CD14-positive monocyte (primary cell): ENCODE measurements around the gene RBM44. TPM values are rescaled to one million over a fixed set of nuclear protein-coding genes. Genes with fewer than 3 reads are reported as not detected.

Experiments used
- DNase-seq, 3 donors: peaks; one replicate each; pipeline ENCODE4 v3.0.0-alpha.2; 2011 to 2022
- H2AFZ ChIP-seq: 2 replicates; pipeline ENCODE4 v1.6.0; 2012; ENCODE audit warnings: mild to moderate bottlenecking, low read depth, low read length, inconsistent platforms; ENCODE audit not compliant: insufficient read depth, poor library complexity, severe bottlenecking
- H3K27ac ChIP-seq, 2 donors: 1 replicate in 1 of 2; 2 replicates in 1 of 2; pipeline ENCODE4 v1.5.1; 2012 to 2013; ENCODE audit warnings: low read length in 2 of 2, control low read depth in 1 of 2, inconsistent platforms in 1 of 2, low read depth in 1 of 2, mild to moderate bottlenecking in 1 of 2
- H3K27me3 ChIP-seq, 2 donors: one replicate each; pipeline versions ENCODE4 v1.6.0 to v1.6.1; 2011 to 2013; ENCODE audit warnings: low read length in 2 of 2; ENCODE audit not compliant: control insufficient read depth in 2 of 2, insufficient read depth in 2 of 2
- H3K36me3 ChIP-seq, 2 donors: replicated peaks in 1 of 2; 1 replicate in 1 of 2; 2 replicates in 1 of 2; pipeline versions ENCODE4 v1.5.1 to v1.6.1; 2012 to 2013; ENCODE audit warnings: low read length in 2 of 2, control low read depth in 1 of 2, inconsistent platforms in 1 of 2, mild to moderate bottlenecking in 1 of 2; ENCODE audit not compliant: insufficient read depth in 2 of 2, control insufficient read depth in 1 of 2
- H3K4me1 ChIP-seq, 2 donors: 1 replicate in 1 of 2; 2 replicates in 1 of 2; pipeline versions ENCODE4 v1.5.1 to v1.6.1; 2012 to 2013; ENCODE audit warnings: low read length in 2 of 2, control low read depth in 1 of 2, inconsistent platforms in 1 of 2, mild to moderate bottlenecking in 1 of 2, moderate library complexity in 1 of 2; ENCODE audit not compliant: insufficient read depth in 2 of 2, control insufficient read depth in 1 of 2
- H3K4me2 ChIP-seq: replicated peaks from 2 replicates; pipeline ENCODE3; 2012; ENCODE audit warnings: low read length, moderate library complexity, mild to moderate bottlenecking; ENCODE audit not compliant: poor library complexity, severe bottlenecking; ENCODE audit errors: extremely low read depth
- H3K4me3 ChIP-seq, 3 experiments: fragments of 200-600 bp in 1 of 3; sonication (generic) in 1 of 3; replicated peaks in 1 of 3; 1 replicate in 2 of 3; 2 replicates in 1 of 3; pipeline ENCODE4 v1.5.1; 2011 to 2013; ENCODE audit warnings: low read length in 3 of 3, mild to moderate bottlenecking in 3 of 3, control low read depth in 2 of 3, low read depth in 2 of 3, inconsistent platforms in 1 of 3, moderate library complexity in 1 of 3
- H3K79me2 ChIP-seq: 2 replicates; pipeline ENCODE4 v1.6.0; 2012; ENCODE audit warnings: mild to moderate bottlenecking, control low read depth, inconsistent platforms, low read length, moderate library complexity; ENCODE audit not compliant: insufficient read depth
- H3K9ac ChIP-seq: 2 replicates; pipeline ENCODE4 v1.6.0; 2017; ENCODE audit warnings: low read length, mild to moderate bottlenecking; ENCODE audit not compliant: insufficient read depth, poor library complexity, severe bottlenecking
- H3K9me3 ChIP-seq, 2 donors: replicated peaks in 1 of 2; 1 replicate in 1 of 2; 2 replicates in 1 of 2; pipeline versions ENCODE4 v1.5.1 to v1.6.1; 2012 to 2013; ENCODE audit warnings: low read length in 2 of 2, control low read depth in 1 of 2; ENCODE audit not compliant: control insufficient read depth in 1 of 2, insufficient read depth in 1 of 2
- H4K20me1 ChIP-seq: 2 replicates; pipeline ENCODE4 v1.6.0; 2012; ENCODE audit warnings: mild to moderate bottlenecking, low read length, control low read depth, moderate library complexity; ENCODE audit not compliant: insufficient read depth
- H3K27ac Mint-ChIP-seq, 7 donors: one replicate each; pipeline ENCODE4 v1.8.0; 2020; ENCODE audit warnings: mild to moderate bottlenecking in 7 of 7, mixed read lengths in 7 of 7, moderate library complexity in 6 of 7, inconsistent platforms in 2 of 7
- H3K27me3 Mint-ChIP-seq, 3 donors: one replicate each; pipeline ENCODE4 v1.8.0; 2021 to 2022; ENCODE audit warnings: low read depth in 3 of 3, mild to moderate bottlenecking in 3 of 3, mixed read lengths in 3 of 3, moderate library complexity in 3 of 3, inconsistent platforms in 1 of 3
- H3K36me3 Mint-ChIP-seq, 2 donors: one replicate each; pipeline ENCODE4 v1.8.0; 2020; ENCODE audit warnings: mixed read lengths in 2 of 2, inconsistent platforms in 1 of 2, mild to moderate bottlenecking in 1 of 2
- H3K4me1 Mint-ChIP-seq: one replicate; pipeline ENCODE4 v1.8.0; 2020; ENCODE audit warnings: mild to moderate bottlenecking, mixed read lengths
- H3K4me3 Mint-ChIP-seq, 2 donors: one replicate each; pipeline ENCODE4 v1.8.0; 2020; ENCODE audit warnings: mild to moderate bottlenecking in 2 of 2, mixed read lengths in 2 of 2, moderate library complexity in 1 of 2
- H3K9me3 Mint-ChIP-seq, 7 donors: one replicate each; pipeline ENCODE4 v1.8.0; 2020 to 2022; ENCODE audit warnings: mixed read lengths in 7 of 7, mild to moderate bottlenecking in 6 of 7, moderate library complexity in 6 of 7, inconsistent platforms in 2 of 7
- WGBS: methylation state at CpG from one replicate; pipeline ENCODE4 v1.1.5; 2013; ENCODE audit warnings: missing lambda C conversion rate; ENCODE audit not compliant: insufficient coverage; 5-methylcytosine and 5-hydroxymethylcytosine counted together
- intact Hi-C, 2 donors: fragments of 100-400 bp; cut with micrococcal nuclease; formaldehyde crosslinking; loops; one replicate each; pipeline versions ENCODE4 v1.15.0 to v1.15.1; 2023
- polyA plus RNA-seq, 3 donors: library from polyadenylated mRNA; depleted of rRNA in 1 of 3; unstranded in 2 of 3; stranded (reverse) in 1 of 3; fragments of 300-500 nt in 2 of 3; fragments of >200 nt in 1 of 3; fragmentation: Illumina TruSeq in 2 of 3; gene quantifications; 1 replicate in 2 of 3; 2 replicates in 1 of 3; pipeline ENCODE4 v1.2.3, GENCODE V29; 2012 to 2021
- TF ChIP-seq, protein P1 (sequence below): fragments of 200-600 bp; IDR thresholded peaks from one replicate; pipeline ENCODE4 v1.8.0; 2022; ENCODE audit warnings: antibody characterized with exemption, mild to moderate bottlenecking

RBM44 gene
- polyA plus RNA-seq, 3 donors = 0.07 to 1.5 TPM; not detected in 1

DNA sequence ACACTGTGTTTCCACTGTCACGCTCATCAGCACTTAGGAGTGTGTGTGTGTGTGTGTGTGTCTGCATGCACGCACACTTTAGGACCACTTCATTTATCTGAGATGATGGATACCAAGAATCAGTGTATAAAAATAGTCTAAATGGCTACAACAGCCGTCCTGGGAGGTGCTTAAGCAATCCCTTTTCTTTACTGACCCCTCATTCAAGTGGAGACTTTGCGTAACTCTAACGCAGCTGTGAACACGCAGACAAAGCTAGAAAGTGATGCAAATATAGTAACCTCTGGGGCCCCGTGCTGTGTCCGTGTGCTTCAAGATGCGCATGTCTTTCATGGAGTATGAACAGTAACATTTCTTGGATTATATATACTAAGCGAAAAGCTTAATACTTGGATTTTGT is 40.4 kb upstream of the RBM44 start:
- no peak overlapping the region for H2AFZ ChIP-seq
- peaks cover 97% of the 10 kb centered on the region for H4K20me1 ChIP-seq
- H3K4me1 ChIP-seq = no peaks in the 10 kb centered on the region
- H3K36me3 ChIP-seq = peaks cover 99% of the 10 kb centered on the region in 2 donors
- H3K27me3 ChIP-seq = no peaks in the 10 kb centered on the region
- H3K79me2 ChIP-seq = peaks cover 14% of the 10 kb centered on the region
- TF ChIP-seq, protein P1, sequence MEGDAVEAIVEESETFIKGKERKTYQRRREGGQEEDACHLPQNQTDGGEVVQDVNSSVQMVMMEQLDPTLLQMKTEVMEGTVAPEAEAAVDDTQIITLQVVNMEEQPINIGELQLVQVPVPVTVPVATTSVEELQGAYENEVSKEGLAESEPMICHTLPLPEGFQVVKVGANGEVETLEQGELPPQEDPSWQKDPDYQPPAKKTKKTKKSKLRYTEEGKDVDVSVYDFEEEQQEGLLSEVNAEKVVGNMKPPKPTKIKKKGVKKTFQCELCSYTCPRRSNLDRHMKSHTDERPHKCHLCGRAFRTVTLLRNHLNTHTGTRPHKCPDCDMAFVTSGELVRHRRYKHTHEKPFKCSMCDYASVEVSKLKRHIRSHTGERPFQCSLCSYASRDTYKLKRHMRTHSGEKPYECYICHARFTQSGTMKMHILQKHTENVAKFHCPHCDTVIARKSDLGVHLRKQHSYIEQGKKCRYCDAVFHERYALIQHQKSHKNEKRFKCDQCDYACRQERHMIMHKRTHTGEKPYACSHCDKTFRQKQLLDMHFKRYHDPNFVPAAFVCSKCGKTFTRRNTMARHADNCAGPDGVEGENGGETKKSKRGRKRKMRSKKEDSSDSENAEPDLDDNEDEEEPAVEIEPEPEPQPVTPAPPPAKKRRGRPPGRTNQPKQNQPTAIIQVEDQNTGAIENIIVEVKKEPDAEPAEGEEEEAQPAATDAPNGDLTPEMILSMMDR = no peak
- H3K27ac ChIP-seq = no peak overlapping the region
- Mint-ChIP-seq H3K36me3 (peaks cover 91 to 98% of the 10 kb centered on the region in 2 donors), H3K9me3 (no peaks in the 10 kb centered on the region), H3K4me3 (no peak overlapping the region), H3K27me3 (no peaks in the 10 kb centered on the region), H3K27ac (peak overlapping the region in 1 of 7 donors; percentile 46), H3K4me1 (no peaks in the 10 kb centered on the region)
- intact Hi-C loops = no loop called here
- no peak overlapping the region for H3K4me2 ChIP-seq
- H3K9me3 ChIP-seq = no peaks in the 10 kb centered on the region
- DNase-seq = no peak
- no peak overlapping the region for H3K9ac ChIP-seq
- 87% methylated on average over 7 of the region's 10 CpGs for WGBS
- no peak overlapping the region for H3K4me3 ChIP-seq

DNA sequence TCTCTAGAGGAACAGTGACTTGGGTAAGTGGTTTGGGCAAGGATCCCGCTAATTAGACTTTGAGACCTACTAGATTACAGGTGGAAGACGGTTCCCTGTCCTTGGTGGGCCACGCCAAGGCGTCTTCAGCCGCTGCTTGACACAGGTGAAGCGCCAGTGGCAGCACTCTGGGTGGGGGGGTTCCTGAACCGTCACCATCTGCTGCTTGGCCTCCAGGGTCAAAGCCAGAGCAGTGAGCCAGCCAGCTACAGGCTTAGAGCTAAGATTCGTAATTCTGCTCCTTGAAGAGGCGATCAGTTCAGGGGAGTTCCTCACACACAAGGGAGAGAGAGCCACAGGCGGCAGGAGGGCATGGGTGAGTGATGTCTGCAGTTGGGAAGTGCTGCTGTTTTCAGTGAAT is 39.4 kb upstream of the RBM44 start:
- peaks cover 97 to 99% of the 10 kb centered on the region in 2 donors for H3K36me3 ChIP-seq
- H3K4me2 ChIP-seq = no peak overlapping the region
- no peaks in the 10 kb centered on the region for H3K4me1 ChIP-seq
- no peaks in the 10 kb centered on the region for H3K27me3 ChIP-seq
- H3K79me2 ChIP-seq = peaks cover 11% of the 10 kb centered on the region
- H3K9me3 Mint-ChIP-seq = no peaks in the 10 kb centered on the region
- H3K27ac Mint-ChIP-seq = peak overlapping the region in 2 of 7 donors; percentile 42 to 43
- 97% methylated on average over 7 of the region's 10 CpGs for WGBS
- no peak overlapping the region for H2AFZ ChIP-seq
- no peak for DNase-seq
- TF ChIP-seq, protein P1 = no peak
- no peaks in the 10 kb centered on the region for H3K4me1 Mint-ChIP-seq
- intact Hi-C loops = no loop called here
- peaks cover 97% of the 10 kb centered on the region for H4K20me1 ChIP-seq
- no peak overlapping the region for H3K9ac ChIP-seq
- H3K27ac ChIP-seq = no peak overlapping the region
- H3K9me3 ChIP-seq = no peaks in the 10 kb centered on the region
- H3K36me3 Mint-ChIP-seq = peaks cover 91 to 98% of the 10 kb centered on the region in 2 donors
- H3K27me3 Mint-ChIP-seq = no peaks in the 10 kb centered on the region
- no peak overlapping the region for H3K4me3 ChIP-seq
- H3K4me3 Mint-ChIP-seq = no peak overlapping the region
